Trophoblast cell (in vitro differentiated cells and primary cell): ENCODE data around the gene EEF1A1.

Experiments used
- DNase-seq, 2 donors: peaks; one replicate each; pipeline ENCODE4 v3.0.0-alpha.2; 2016
- H2AFZ ChIP-seq: 2 replicates; pipeline ENCODE4 v1.6.1; 2013; ENCODE audit warnings: low read length, moderate library complexity, mild to moderate bottlenecking; ENCODE audit not compliant: insufficient read depth, poor library complexity
- H2AK5ac ChIP-seq: 2 replicates; pipeline ENCODE4 v1.6.1; 2013; ENCODE audit warnings: mild to moderate bottlenecking, low read length
- H2BK120ac ChIP-seq: 2 replicates; pipeline ENCODE4 v1.6.1; 2013; ENCODE audit warnings: low read length, mild to moderate bottlenecking, moderate library complexity; ENCODE audit not compliant: insufficient read depth, poor library complexity
- H2BK12ac ChIP-seq: 2 replicates; pipeline ENCODE4 v1.6.1; 2013; ENCODE audit warnings: mild to moderate bottlenecking, low read length, moderate library complexity
- H2BK5ac ChIP-seq: 2 replicates; pipeline ENCODE4 v1.6.1; 2013; ENCODE audit warnings: low read length, low read depth, moderate library complexity, mild to moderate bottlenecking; ENCODE audit not compliant: poor library complexity
- H3K14ac ChIP-seq: 2 replicates; pipeline ENCODE4 v1.6.1; 2013; ENCODE audit warnings: mild to moderate bottlenecking, low read length
- H3K18ac ChIP-seq: 2 replicates; pipeline ENCODE4 v1.6.1; 2013; ENCODE audit warnings: mild to moderate bottlenecking, low read length
- H3K23ac ChIP-seq: 2 replicates; pipeline ENCODE4 v1.6.1; 2013; ENCODE audit warnings: low read length
- H3K27ac ChIP-seq: 2 replicates; pipeline ENCODE4 v1.5.1; 2013; ENCODE audit warnings: low read depth, mild to moderate bottlenecking, inconsistent platforms, low read length, moderate library complexity
- H3K27me3 ChIP-seq: 2 replicates; pipeline ENCODE4 v1.6.1; 2013; ENCODE audit warnings: inconsistent platforms, mild to moderate bottlenecking, low read length, moderate library complexity; ENCODE audit not compliant: insufficient read depth
- H3K36me3 ChIP-seq, 2 experiments: 1 replicate in 1 of 2; 2 replicates in 1 of 2; pipeline ENCODE4 v1.6.1; 2013; ENCODE audit warnings: low read length in 2 of 2, mild to moderate bottlenecking in 2 of 2, moderate library complexity in 1 of 2; ENCODE audit not compliant: insufficient read depth in 2 of 2, control insufficient read depth in 1 of 2
- H3K4ac ChIP-seq: 2 replicates; pipeline ENCODE4 v1.6.1; 2013; ENCODE audit warnings: low read depth, mild to moderate bottlenecking, low read length, moderate library complexity
- H3K4me1 ChIP-seq, 2 experiments: 1 replicate in 1 of 2; 2 replicates in 1 of 2; pipeline ENCODE4 v1.6.1; 2013; ENCODE audit warnings: low read length in 2 of 2, mild to moderate bottlenecking in 2 of 2, moderate library complexity in 1 of 2; ENCODE audit not compliant: insufficient read depth in 2 of 2, control insufficient read depth in 1 of 2
- H3K4me2 ChIP-seq: 2 replicates; pipeline ENCODE4 v1.6.1; 2013; ENCODE audit warnings: inconsistent platforms, mild to moderate bottlenecking, low read length, moderate library complexity
- H3K4me3 ChIP-seq: 2 replicates; pipeline ENCODE4 v1.5.1; 2013; ENCODE audit warnings: mild to moderate bottlenecking, low read depth, low read length, inconsistent platforms
- H3K79me1 ChIP-seq: one replicate; pipeline ENCODE4 v1.6.1; 2013; ENCODE audit warnings: low read length
- H3K79me2 ChIP-seq: 2 replicates; pipeline ENCODE4 v1.6.1; 2013; ENCODE audit warnings: low read length, mild to moderate bottlenecking; ENCODE audit not compliant: control insufficient read depth, insufficient read depth, poor library complexity
- H3K9ac ChIP-seq: 2 replicates; pipeline ENCODE4 v1.6.1; 2013; ENCODE audit warnings: mild to moderate bottlenecking, low read length
- H3K9me3 ChIP-seq: 2 replicates; pipeline ENCODE4 v1.6.1; 2013; ENCODE audit warnings: low read depth, mild to moderate bottlenecking, control low read depth, inconsistent platforms, low read length; ENCODE audit not compliant: insufficient read depth
- H4K12ac ChIP-seq: 2 replicates; pipeline ENCODE4 v1.6.1; 2013; ENCODE audit warnings: low read depth, mild to moderate bottlenecking, low read length, moderate library complexity
- H4K8ac ChIP-seq: 2 replicates; pipeline ENCODE4 v1.6.1; 2013; ENCODE audit warnings: low read depth, mild to moderate bottlenecking, low read length, moderate library complexity
- H4K91ac ChIP-seq: one replicate; pipeline ENCODE4 v1.6.1; 2013; ENCODE audit warnings: low read depth, mild to moderate bottlenecking, low read length, moderate library complexity
- WGBS: extraction: QIAGEN DNeasy Blood & Tissue Kit; methylation state at CpG from one replicate; pipeline ENCODE4 v1.1.7; 2013; ENCODE audit warnings: missing lambda C conversion rate; ENCODE audit not compliant: insufficient read length, insufficient coverage; ENCODE audit errors: extremely low coverage; 5-methylcytosine and 5-hydroxymethylcytosine counted together

Gene EEF1A1

GRCh38 chr6:73515204-73515655, 5.6 kb downstream of the EEF1A1 start:
- Histone ChIP-seq H2AFZ (no peak overlapping the region), H2AK5ac (no peak overlapping the region), H3K14ac (no peak overlapping the region), H3K9ac (no peak overlapping the region), H3K4ac (no peak overlapping the region), H3K79me2 (peaks cover 4% of the 10 kb centered on the region), H2BK5ac (no peak overlapping the region), H3K27ac (no peak overlapping the region), H3K4me3 (no peak overlapping the region), H4K91ac (no peak overlapping the region), H3K36me3 (peaks cover 15 to 36% of the 10 kb centered on the region in 2 experiments), H2BK120ac (no peak overlapping the region), H3K27me3 (no peaks in the 10 kb centered on the region), H3K4me1 (no peaks in the 10 kb centered on the region), H3K9me3 (no peaks in the 10 kb centered on the region), H4K12ac (peak overlapping the region; percentile 61), H4K8ac (no peak overlapping the region), H3K18ac (no peak overlapping the region), H3K23ac (no peak overlapping the region), H3K4me2 (no peak overlapping the region), H2BK12ac (no peak overlapping the region), H3K79me1 (peaks cover 3% of the 10 kb centered on the region)
- WGBS: no CpG with 5 or more reads among the region's 4 CpGs
- peak in 1 of 2 donors; percentile 49 for DNase-seq

- Histone ChIP-seq H3K9me3 (no peaks in the 10 kb centered on the region), H3K14ac (no peak overlapping the region), H3K27me3 (no peaks in the 10 kb centered on the region), H2BK12ac (no peak overlapping the region), H4K12ac (no peak overlapping the region), H3K4me3 (no peak overlapping the region), H2AK5ac (no peak overlapping the region), H4K8ac (no peak overlapping the region), H3K4ac (no peak overlapping the region), H3K4me2 (no peak overlapping the region), H3K23ac (no peak overlapping the region), H3K9ac (no peak overlapping the region), H4K91ac (no peak overlapping the region), H2AFZ (no peak overlapping the region), H2BK120ac (no peak overlapping the region), H2BK5ac (no peak overlapping the region), H3K79me1 (no peaks in the 10 kb centered on the region), H3K27ac (no peak overlapping the region), H3K4me1 (no peaks in the 10 kb centered on the region), H3K36me3 (peaks cover 12 to 31% of the 10 kb centered on the region in 2 experiments), H3K18ac (no peak overlapping the region), H3K79me2 (no peaks in the 10 kb centered on the region)
- peak in 1 of 2 donors; percentile 32 for DNase-seq
- no CpG with 5 or more reads among the region's 3 CpGs for WGBS
Measured at GRCh38 chr6:73514746-73515110, 6.1 kb downstream of the EEF1A1 start.

- Histone ChIP-seq H2BK12ac (no peak overlapping the region), H3K23ac (no peak overlapping the region), H3K9me3 (no peaks in the 10 kb centered on the region), H3K9ac (no peak overlapping the region), H2BK120ac (no peak overlapping the region), H3K4me2 (no peak overlapping the region), H2AFZ (no peak overlapping the region), H3K14ac (no peak overlapping the region), H3K79me1 (no peaks in the 10 kb centered on the region), H3K27me3 (no peaks in the 10 kb centered on the region), H3K79me2 (no peaks in the 10 kb centered on the region), H3K4ac (no peak overlapping the region), H3K4me1 (no peaks in the 10 kb centered on the region), H3K27ac (no peak overlapping the region), H4K12ac (no peak overlapping the region), H4K8ac (no peak overlapping the region), H3K4me3 (no peak overlapping the region), H3K18ac (no peak overlapping the region), H2AK5ac (no peak overlapping the region), H2BK5ac (no peak overlapping the region), H3K36me3 (peaks cover 8 to 22% of the 10 kb centered on the region in 2 experiments), H4K91ac (no peak overlapping the region)
- WGBS: no CpG with 5 or more reads among the region's 3 CpGs
- DNase-seq: peak in 1 of 2 donors; percentile 38
Measured at GRCh38 chr6:73513496-73513854, 7.4 kb downstream of the EEF1A1 start.

GRCh38 chr6:73511796-73512195, 9.0 kb downstream of the EEF1A1 start:
- Histone ChIP-seq H3K79me2 (no peaks in the 10 kb centered on the region), H3K27ac (no peak overlapping the region), H4K8ac (no peak overlapping the region), H3K4ac (no peak overlapping the region), H3K23ac (no peak overlapping the region), H4K12ac (no peak overlapping the region), H2BK5ac (no peak overlapping the region), H3K36me3 (peaks cover 4 to 11% of the 10 kb centered on the region in 2 experiments), H3K9me3 (no peaks in the 10 kb centered on the region), H2BK12ac (no peak overlapping the region), H3K18ac (no peak overlapping the region), H3K4me2 (no peak overlapping the region), H3K9ac (no peak overlapping the region), H3K4me3 (no peak overlapping the region), H3K27me3 (no peaks in the 10 kb centered on the region), H2BK120ac (no peak overlapping the region), H3K79me1 (no peaks in the 10 kb centered on the region), H4K91ac (no peak overlapping the region), H2AFZ (no peak overlapping the region), H3K4me1 (no peaks in the 10 kb centered on the region), H3K14ac (no peak overlapping the region), H2AK5ac (no peak overlapping the region)
- no CpG with 5 or more reads among the region's 7 CpGs for WGBS
- DNase-seq: no peak
